ENCODE results near the gene CD247.

CD247 gene

DNA sequence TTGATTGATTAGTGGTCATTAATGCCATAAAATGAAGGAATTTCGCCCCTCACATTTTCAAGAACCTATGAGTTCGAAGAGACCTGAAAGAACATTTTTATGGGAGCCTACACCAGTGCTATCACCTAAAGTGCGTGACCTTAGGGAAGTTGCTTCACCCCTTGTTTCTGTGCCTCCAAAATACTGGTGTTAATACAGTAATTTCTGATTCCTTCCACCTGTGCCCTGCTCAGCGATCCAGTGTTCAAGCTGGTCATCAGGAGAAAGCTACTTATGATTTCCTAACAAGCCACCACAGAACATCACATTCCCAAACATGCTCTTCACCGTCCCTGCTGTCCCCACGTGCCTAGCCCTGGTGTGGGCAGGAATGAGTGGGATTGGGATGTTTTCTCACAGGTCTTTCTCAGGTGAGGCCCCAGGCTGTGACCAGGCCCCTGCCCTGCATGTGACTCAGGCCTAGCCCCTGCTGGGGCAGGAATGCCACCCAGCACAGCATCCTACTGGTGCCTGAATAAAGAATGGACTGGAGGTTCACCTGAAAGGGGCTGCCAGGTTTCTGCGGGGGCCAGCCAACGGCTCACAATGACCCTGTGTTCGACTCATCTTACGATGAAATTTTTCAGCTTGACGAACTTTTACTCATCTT, 60.3 kb downstream of the CD247 start:
- DNase-seq (ENCODE audit: low read depth, low spot score): no peak
- H3K4me3 ChIP-seq (ENCODE audit: low read depth, low read length): no peak overlapping the region
- in situ Hi-C loops (cut with HindIII; ENCODE audit: low sequenced_read_pairs): no loop called here
- TF ChIP-seq, protein P1, sequence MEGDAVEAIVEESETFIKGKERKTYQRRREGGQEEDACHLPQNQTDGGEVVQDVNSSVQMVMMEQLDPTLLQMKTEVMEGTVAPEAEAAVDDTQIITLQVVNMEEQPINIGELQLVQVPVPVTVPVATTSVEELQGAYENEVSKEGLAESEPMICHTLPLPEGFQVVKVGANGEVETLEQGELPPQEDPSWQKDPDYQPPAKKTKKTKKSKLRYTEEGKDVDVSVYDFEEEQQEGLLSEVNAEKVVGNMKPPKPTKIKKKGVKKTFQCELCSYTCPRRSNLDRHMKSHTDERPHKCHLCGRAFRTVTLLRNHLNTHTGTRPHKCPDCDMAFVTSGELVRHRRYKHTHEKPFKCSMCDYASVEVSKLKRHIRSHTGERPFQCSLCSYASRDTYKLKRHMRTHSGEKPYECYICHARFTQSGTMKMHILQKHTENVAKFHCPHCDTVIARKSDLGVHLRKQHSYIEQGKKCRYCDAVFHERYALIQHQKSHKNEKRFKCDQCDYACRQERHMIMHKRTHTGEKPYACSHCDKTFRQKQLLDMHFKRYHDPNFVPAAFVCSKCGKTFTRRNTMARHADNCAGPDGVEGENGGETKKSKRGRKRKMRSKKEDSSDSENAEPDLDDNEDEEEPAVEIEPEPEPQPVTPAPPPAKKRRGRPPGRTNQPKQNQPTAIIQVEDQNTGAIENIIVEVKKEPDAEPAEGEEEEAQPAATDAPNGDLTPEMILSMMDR (IDR thresholded peaks at IDR 0.05; ENCODE audit: low read depth, low read length): no peak

DNA sequence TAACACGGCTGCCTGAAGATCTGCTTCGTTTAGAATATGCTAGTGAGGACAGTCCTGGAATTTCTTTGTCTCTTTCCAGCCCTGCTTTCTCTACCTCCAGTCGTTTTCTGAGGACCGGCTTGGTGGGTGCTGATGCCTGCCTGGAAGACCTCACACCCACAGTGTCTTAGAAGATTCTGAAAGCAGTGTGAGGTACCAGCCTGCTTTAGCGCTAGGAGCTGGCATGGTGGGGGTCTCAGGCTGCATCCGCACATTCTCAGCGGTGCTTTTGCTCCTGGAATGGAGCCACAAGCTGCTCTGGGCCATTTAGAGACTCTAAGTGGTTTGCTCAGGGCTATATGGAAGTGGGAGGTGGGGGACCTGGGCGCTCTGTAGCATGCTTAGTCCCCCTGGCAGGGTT, 61.4 kb downstream of the CD247 start:
- no peak for DNase-seq (ENCODE audit: low read depth, low spot score)
- TF ChIP-seq, protein P1 (IDR thresholded peaks at IDR 0.05; ENCODE audit: low read depth, low read length): no peak
- no peak overlapping the region for H3K4me3 ChIP-seq (ENCODE audit: low read depth, low read length)
- in situ Hi-C loops (cut with HindIII; ENCODE audit: low sequenced_read_pairs): no loop called here

DNA sequence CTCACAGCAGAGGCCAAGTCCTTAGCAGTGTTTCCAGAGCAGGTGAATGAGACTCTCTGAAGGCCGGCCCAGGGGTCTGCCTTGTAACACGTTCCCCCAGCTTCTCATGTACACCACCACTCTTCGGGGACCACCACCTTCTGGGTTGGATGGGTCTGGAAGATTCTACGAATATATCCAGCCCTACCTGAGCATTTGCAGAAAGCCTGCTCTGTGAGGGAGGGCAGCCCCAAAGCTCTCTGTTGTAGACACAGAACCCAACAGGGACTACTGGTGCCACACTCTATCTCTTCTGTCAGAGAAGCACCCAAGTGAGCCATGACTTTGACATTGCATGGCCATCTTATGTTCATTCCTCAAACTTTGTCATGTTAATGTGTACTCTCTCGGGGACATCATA, 61.8 kb downstream of the CD247 start:
- TF ChIP-seq, protein P1 (IDR thresholded peaks at IDR 0.05; ENCODE audit: low read depth, low read length): no peak
- H3K4me3 ChIP-seq (ENCODE audit: low read depth, low read length): no peak overlapping the region
- in situ Hi-C loops (cut with HindIII; ENCODE audit: low sequenced_read_pairs): no loop called here
- DNase-seq (ENCODE audit: low read depth, low spot score): no peak

DNA sequence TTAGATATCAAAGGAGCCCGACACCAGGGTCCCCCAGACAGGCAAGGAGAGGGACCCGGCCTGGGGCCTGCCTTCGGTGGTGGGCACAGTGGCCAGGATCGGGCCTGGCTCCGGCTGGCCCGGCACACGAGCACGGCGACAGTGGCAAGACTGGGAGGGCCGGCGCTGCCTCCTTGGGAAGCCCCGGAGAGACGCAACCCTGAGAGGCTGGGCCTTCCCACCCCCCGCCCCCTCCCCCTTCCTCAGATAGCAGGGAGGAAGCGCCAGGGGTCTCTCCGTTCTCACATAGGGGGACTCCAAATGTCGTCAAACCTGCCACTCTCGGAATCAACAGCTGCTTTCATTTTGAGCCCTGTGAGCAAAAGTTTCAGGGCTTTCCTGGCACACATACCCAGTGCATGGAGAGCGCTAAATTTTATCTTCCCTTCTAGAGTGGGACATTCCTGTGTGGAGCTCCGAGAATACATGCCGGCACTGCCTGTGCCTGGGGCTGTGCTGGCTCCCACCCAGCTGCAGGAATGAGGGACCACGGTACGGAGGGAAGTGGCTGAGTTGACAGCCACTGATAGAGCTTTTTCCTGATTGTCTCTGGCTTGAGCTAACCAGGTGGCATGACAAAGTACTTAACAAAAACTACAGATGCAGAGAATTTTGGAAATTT, 62.4 kb downstream of the CD247 start:
- no peak for DNase-seq (ENCODE audit: low read depth, low spot score)
- H3K4me3 ChIP-seq (ENCODE audit: low read depth, low read length): peak overlapping the region; percentile 57

DNA sequence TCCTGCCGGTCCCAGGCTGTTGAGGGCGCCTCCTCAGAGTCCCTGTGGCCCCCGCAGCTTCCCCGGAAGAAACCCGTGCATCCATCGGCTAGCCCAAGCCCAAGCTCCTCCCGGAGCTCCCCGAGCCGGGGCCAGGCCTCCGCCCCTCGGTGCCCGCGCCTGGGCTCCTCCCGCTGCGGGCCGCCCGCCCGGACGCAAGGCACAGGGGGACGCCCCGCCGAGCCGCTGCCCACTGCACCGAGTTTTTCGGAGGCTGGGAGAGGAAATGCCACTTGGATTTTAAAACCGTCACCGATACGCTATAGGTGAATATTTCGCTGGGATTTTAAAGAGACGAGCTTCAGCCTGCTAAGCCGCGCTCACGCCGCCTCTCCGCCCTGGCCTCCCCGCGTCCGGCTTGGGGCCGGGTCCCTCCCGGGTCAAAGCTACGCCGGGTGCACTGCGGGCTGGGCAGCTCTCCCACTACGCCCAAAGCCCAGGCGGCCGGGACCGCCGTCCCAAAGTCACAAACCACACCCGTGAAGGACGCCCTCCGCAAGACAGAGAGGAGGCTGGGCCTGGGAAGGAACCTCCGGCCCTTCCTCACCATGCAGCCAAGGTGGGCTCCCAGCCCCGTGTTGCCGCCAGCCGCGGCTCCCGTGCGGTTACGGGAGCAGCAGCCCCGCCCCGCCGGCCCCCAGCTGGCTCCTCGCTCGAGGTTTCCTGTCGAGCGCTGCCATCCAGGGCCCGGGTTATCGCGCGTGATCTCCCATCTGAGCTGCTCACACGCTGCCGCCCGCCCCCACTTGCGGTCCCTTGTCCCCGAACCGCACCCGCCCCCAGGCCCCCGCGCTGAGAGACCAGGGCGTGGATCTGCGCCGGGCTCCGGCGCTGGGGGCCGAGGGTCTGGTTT, 63.2 kb downstream of the CD247 start:
- TF ChIP-seq, protein P1 (IDR thresholded peaks at IDR 0.05; ENCODE audit: low read depth, low read length): no peak
- in situ Hi-C loops (cut with HindIII; ENCODE audit: low sequenced_read_pairs): no loop called here
- DNase-seq (ENCODE audit: low read depth, low spot score): no peak
- peak overlapping the region; percentile 57 for H3K4me3 ChIP-seq (ENCODE audit: low read depth, low read length)

More for the DNA sequence above, 62.4 kb downstream of the CD247 start:
- TF ChIP-seq, protein P1 (IDR thresholded peaks at IDR 0.05; ENCODE audit: low read depth, low read length): no peak
- in situ Hi-C loops (cut with HindIII; ENCODE audit: low sequenced_read_pairs): no loop called here

DNA sequence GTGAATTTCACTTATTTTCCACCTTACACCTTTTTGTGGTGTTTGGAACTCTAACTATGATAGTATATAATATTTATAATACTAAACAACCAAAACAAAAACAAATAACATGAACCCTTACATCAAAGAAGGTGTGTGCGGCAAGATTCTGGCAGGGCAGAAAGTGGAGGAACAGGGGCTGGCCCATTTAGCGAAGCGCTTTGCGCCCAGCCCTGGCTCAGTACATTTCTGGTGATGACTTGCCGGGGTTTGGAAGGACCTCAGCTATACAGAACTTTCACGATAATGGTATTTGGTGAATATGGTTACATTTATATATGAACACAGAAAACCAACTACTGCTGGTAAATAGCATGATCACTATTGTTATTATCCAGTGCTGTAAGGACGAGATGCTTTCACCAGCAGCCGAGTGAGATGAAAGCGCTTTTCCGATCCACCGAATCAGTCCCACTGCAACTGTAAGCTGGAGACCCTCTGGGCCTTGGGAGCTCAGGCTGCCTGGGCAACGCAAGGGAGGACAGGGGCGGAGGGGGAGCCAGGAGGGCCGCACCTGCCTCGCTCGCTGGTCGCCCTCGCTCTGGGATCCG, 63.9 kb downstream of the CD247 start:
- no peak for DNase-seq (ENCODE audit: low read depth, low spot score)
- H3K4me3 ChIP-seq (ENCODE audit: low read depth, low read length): peak overlapping the region; percentile 57
- TF ChIP-seq, protein P1 (IDR thresholded peaks at IDR 0.05; ENCODE audit: low read depth, low read length): no peak
- in situ Hi-C loops (cut with HindIII; ENCODE audit: low sequenced_read_pairs): no loop called here

Data from astrocyte of the spinal cord (primary cell).